Mesendoderm (in vitro differentiated cells): ENCODE data around the gene RALGAPA1.
A peak's percentile ranks its signal among the peaks of the same experiment; 100 is the strongest.

Experiments
- DNase-seq: peaks from one replicate; pipeline ENCODE4 v3.0.0; 2013
- H2AK5ac ChIP-seq: 2 replicates; pipeline ENCODE4 v1.6.1; 2013; ENCODE audit warnings: low read length, inconsistent platforms
- H2BK120ac ChIP-seq: 2 replicates; pipeline ENCODE4 v1.6.1; 2013; ENCODE audit warnings: low read depth, mild to moderate bottlenecking, low read length, moderate library complexity, mixed read lengths
- H2BK15ac ChIP-seq: replicated peaks from 2 replicates; pipeline ENCODE4 v1.6.1; 2013; ENCODE audit warnings: low read depth, mild to moderate bottlenecking, moderate library complexity
- H2BK5ac ChIP-seq: 2 replicates; pipeline ENCODE4 v1.6.1; 2013; ENCODE audit warnings: low read length, inconsistent platforms
- H3K18ac ChIP-seq: 2 replicates; pipeline ENCODE4 v1.6.1; 2013; ENCODE audit warnings: mild to moderate bottlenecking, low read length, mixed read lengths
- H3K23ac ChIP-seq: one replicate; pipeline ENCODE4 v1.6.1; 2013; ENCODE audit warnings: low read length
- H3K27ac ChIP-seq: 2 replicates; pipeline ENCODE4 v1.5.1; 2013; ENCODE audit warnings: low read depth, mild to moderate bottlenecking, inconsistent platforms, low read length, moderate library complexity
- H3K27me3 ChIP-seq: 2 replicates; pipeline ENCODE4 v1.6.1; 2013; ENCODE audit warnings: low read length, control low read depth, mild to moderate bottlenecking, inconsistent platforms; ENCODE audit not compliant: insufficient read depth, poor library complexity
- H3K36me3 ChIP-seq: 2 replicates; pipeline ENCODE4 v1.6.1; 2013; ENCODE audit warnings: low read length, inconsistent platforms; ENCODE audit not compliant: control insufficient read depth, insufficient read depth
- H3K4ac ChIP-seq: one replicate; pipeline ENCODE4 v1.6.1; 2013; ENCODE audit warnings: low read depth, mild to moderate bottlenecking, low read length, moderate library complexity
- H3K4me1 ChIP-seq: 2 replicates; pipeline ENCODE4 v1.6.1; 2013; ENCODE audit warnings: low read depth, low read length, inconsistent platforms; ENCODE audit not compliant: control insufficient read depth
- H3K4me2 ChIP-seq: 2 replicates; pipeline ENCODE4 v1.6.1; 2013; ENCODE audit warnings: low read length
- H3K4me3 ChIP-seq: 2 replicates; pipeline ENCODE4 v1.5.1; 2013; ENCODE audit warnings: mild to moderate bottlenecking, low read length
- H3K56ac ChIP-seq: one replicate; pipeline ENCODE4 v1.6.1; 2013; ENCODE audit warnings: low read length
- H3K79me1 ChIP-seq: 2 replicates; pipeline ENCODE4 v1.6.1; 2013; ENCODE audit warnings: low read length, inconsistent platforms
- H3K79me2 ChIP-seq: 2 replicates; pipeline ENCODE4 v1.6.1; 2013; ENCODE audit warnings: mild to moderate bottlenecking, low read length; ENCODE audit not compliant: control insufficient read depth, insufficient read depth
- H3K9ac ChIP-seq: 2 replicates; pipeline ENCODE4 v1.6.1; 2013; ENCODE audit warnings: low read length, inconsistent platforms
- H4K5ac ChIP-seq: one replicate; pipeline ENCODE4 v1.6.1; 2013; ENCODE audit warnings: low read length
- H4K8ac ChIP-seq: one replicate; pipeline ENCODE4 v1.6.1; 2013; ENCODE audit warnings: low read depth, mild to moderate bottlenecking, control low read depth, low read length, moderate library complexity
- WGBS: extraction: QIAGEN DNeasy Blood & Tissue Kit; methylation state at CpG from one replicate; pipeline ENCODE4 v1.1.7; 2013; ENCODE audit warnings: low lambda C conversion rate, missing lambda C conversion rate; ENCODE audit not compliant: insufficient coverage; ENCODE audit errors: extremely low coverage; 5-methylcytosine and 5-hydroxymethylcytosine counted together

Gene RALGAPA1

GRCh38 chr14:35750202-35750904 is 58.7 kb downstream of the RALGAPA1 start:
- Histone ChIP-seq H2BK5ac (no peak overlapping the region), H3K79me1 (no peaks in the 10 kb centered on the region), H4K5ac (no peak overlapping the region), H2BK15ac (no peak overlapping the region), H3K9ac (no peak overlapping the region), H3K4me2 (no peak overlapping the region), H3K4ac (no peak overlapping the region), H3K18ac (no peak overlapping the region), H3K23ac (no peak overlapping the region), H3K56ac (no peak overlapping the region), H3K79me2 (no peaks in the 10 kb centered on the region), H3K27me3 (no peaks in the 10 kb centered on the region), H3K36me3 (no peaks in the 10 kb centered on the region), H3K4me1 (no peaks in the 10 kb centered on the region), H4K8ac (no peak overlapping the region), H3K4me3 (no peak overlapping the region), H2AK5ac (no peak overlapping the region), H2BK120ac (no peak overlapping the region), H3K27ac (no peak overlapping the region)
- WGBS = 100% methylated on average over 1 of the region's 6 CpGs
- DNase-seq = no peak

GRCh38 chr14:35747379-35747778 is 61.7 kb downstream of the RALGAPA1 start:
- no peak overlapping the region for H2BK15ac ChIP-seq
- no peaks in the 10 kb centered on the region for H3K27me3 ChIP-seq
- H3K4me1 ChIP-seq = no peaks in the 10 kb centered on the region
- H3K79me1 ChIP-seq = no peaks in the 10 kb centered on the region
- no peaks in the 10 kb centered on the region for H3K36me3 ChIP-seq
- H3K23ac ChIP-seq = no peak overlapping the region
- no peak overlapping the region for H4K5ac ChIP-seq
- H4K8ac ChIP-seq = no peak overlapping the region
- no peak overlapping the region for H3K4ac ChIP-seq
- no peak overlapping the region for H2BK5ac ChIP-seq
- no peak overlapping the region for H2BK120ac ChIP-seq
- no peaks in the 10 kb centered on the region for H3K79me2 ChIP-seq
- H2AK5ac ChIP-seq = no peak overlapping the region
- DNase-seq = peak; percentile 6
- H3K4me3 ChIP-seq = no peak overlapping the region
- no peak overlapping the region for H3K9ac ChIP-seq
- H3K27ac ChIP-seq = no peak overlapping the region
- no peak overlapping the region for H3K18ac ChIP-seq
- no peak overlapping the region for H3K56ac ChIP-seq
- no peak overlapping the region for H3K4me2 ChIP-seq

- Histone ChIP-seq H3K18ac (no peak overlapping the region), H4K8ac (no peak overlapping the region), H3K9ac (no peak overlapping the region), H3K4ac (no peak overlapping the region), H3K79me2 (no peaks in the 10 kb centered on the region), H3K56ac (no peak overlapping the region), H4K5ac (no peak overlapping the region), H2AK5ac (no peak overlapping the region), H2BK5ac (no peak overlapping the region), H3K27ac (no peak overlapping the region), H2BK15ac (no peak overlapping the region), H3K4me2 (no peak overlapping the region), H3K27me3 (no peaks in the 10 kb centered on the region), H3K4me1 (no peaks in the 10 kb centered on the region), H3K23ac (no peak overlapping the region), H3K79me1 (no peaks in the 10 kb centered on the region), H3K4me3 (no peak overlapping the region), H3K36me3 (no peaks in the 10 kb centered on the region), H2BK120ac (no peak overlapping the region)
- no CpG with 5 or more reads among the region's 1 CpG for WGBS
- no peak for DNase-seq
These were observed 66.7 kb downstream of the RALGAPA1 start for GRCh38 chr14:35742442-35742841.

- Histone ChIP-seq H2BK120ac (no peak overlapping the region), H4K8ac (no peak overlapping the region), H3K27me3 (no peaks in the 10 kb centered on the region), H3K18ac (no peak overlapping the region), H3K79me2 (no peaks in the 10 kb centered on the region), H3K23ac (no peak overlapping the region), H2AK5ac (no peak overlapping the region), H3K4me2 (no peak overlapping the region), H3K56ac (no peak overlapping the region), H2BK15ac (no peak overlapping the region), H3K27ac (no peak overlapping the region), H2BK5ac (no peak overlapping the region), H3K4me1 (no peaks in the 10 kb centered on the region), H3K4me3 (no peak overlapping the region), H4K5ac (no peak overlapping the region), H3K4ac (no peak overlapping the region), H3K9ac (no peak overlapping the region), H3K79me1 (no peaks in the 10 kb centered on the region), H3K36me3 (no peaks in the 10 kb centered on the region)
- no peak for DNase-seq
- no CpG with 5 or more reads among the region's 1 CpG for WGBS
These were observed 67.1 kb downstream of the RALGAPA1 start for GRCh38 chr14:35742032-35742371.

GRCh38 chr14:35741345-35742031 is 67.6 kb downstream of the RALGAPA1 start:
- Histone ChIP-seq H3K56ac (no peak overlapping the region), H3K18ac (no peak overlapping the region), H2BK120ac (no peak overlapping the region), H4K8ac (no peak overlapping the region), H2BK5ac (no peak overlapping the region), H3K4me3 (no peak overlapping the region), H3K4me1 (no peaks in the 10 kb centered on the region), H3K23ac (no peak overlapping the region), H3K9ac (no peak overlapping the region), H3K79me2 (no peaks in the 10 kb centered on the region), H3K4me2 (no peak overlapping the region), H3K79me1 (no peaks in the 10 kb centered on the region), H3K4ac (no peak overlapping the region), H2AK5ac (no peak overlapping the region), H4K5ac (no peak overlapping the region), H3K27ac (no peak overlapping the region), H3K36me3 (no peaks in the 10 kb centered on the region), H2BK15ac (no peak overlapping the region), H3K27me3 (no peaks in the 10 kb centered on the region)
- WGBS = no CpG with 5 or more reads among the region's 3 CpGs
- DNase-seq = no peak

GRCh38 chr14:35740215-35740614 is 68.9 kb downstream of the RALGAPA1 start:
- Histone ChIP-seq H3K27me3 (no peaks in the 10 kb centered on the region), H3K79me1 (no peaks in the 10 kb centered on the region), H4K5ac (no peak overlapping the region), H3K18ac (no peak overlapping the region), H3K36me3 (no peaks in the 10 kb centered on the region), H3K4me1 (no peaks in the 10 kb centered on the region), H3K4me3 (no peak overlapping the region), H3K9ac (no peak overlapping the region), H2BK15ac (no peak overlapping the region), H3K23ac (no peak overlapping the region), H2AK5ac (no peak overlapping the region), H3K56ac (no peak overlapping the region), H3K79me2 (no peaks in the 10 kb centered on the region), H4K8ac (no peak overlapping the region), H2BK5ac (no peak overlapping the region), H2BK120ac (no peak overlapping the region), H3K27ac (no peak overlapping the region), H3K4me2 (no peak overlapping the region), H3K4ac (no peak overlapping the region)
- DNase-seq = no peak
- no CpG with 5 or more reads among the region's 1 CpG for WGBS
